ENCODE data around the gene SPATA3. TPM values are rescaled to one million over a fixed set of nuclear protein-coding genes. Genes with fewer than 3 reads are reported as not detected.

Gene SPATA3
- polyA plus RNA-seq, 2 of the 4 experiments (the other 2 are of a cell fraction) = not detected

DNA sequence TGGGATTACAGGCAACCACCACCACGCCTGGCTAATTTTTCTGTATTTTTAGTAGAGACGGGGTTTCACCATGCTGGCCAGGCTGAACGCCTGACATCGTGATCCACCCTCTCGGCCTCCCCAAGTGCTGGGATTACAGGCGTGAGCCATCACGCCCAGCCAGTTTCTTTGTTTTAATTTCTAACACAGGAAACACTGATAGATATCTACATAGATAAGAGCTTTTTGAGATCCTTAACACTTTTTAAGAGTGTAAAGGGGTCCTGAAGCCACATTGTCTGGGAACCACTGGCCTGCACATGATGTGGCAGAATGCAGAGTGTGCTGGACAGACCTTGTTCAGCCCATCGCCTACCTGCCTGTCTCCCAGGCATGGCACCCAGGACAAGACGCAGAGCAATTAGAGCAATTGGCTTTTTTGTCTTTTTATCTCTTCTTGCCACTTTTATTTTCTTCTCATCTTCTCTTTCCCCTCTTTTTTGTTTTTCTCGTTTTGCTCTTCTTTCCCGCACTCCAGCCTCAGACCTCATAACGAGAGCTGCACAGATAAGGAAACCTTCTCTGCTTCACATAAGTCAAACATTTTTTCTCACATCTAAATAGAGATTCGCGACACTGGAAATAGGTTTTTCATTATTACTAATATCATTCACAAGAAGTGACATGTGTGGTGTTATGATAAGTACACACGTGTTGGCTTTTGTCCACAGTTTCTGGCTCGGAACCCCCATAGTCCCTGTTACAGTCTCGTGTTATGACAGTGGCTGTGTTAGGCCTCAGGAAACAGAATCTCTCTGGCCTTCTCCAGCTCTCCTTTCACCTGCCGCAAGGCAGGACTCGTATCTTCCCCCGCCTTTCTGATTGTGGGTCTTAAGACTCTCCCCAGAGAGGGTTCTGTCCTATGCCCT lies 45.7 kb upstream of the SPATA3 start:
- POLR2A ChIA-PET = no interaction called here
- no peak overlapping the region for H3K27ac ChIP-seq
- H3K4me1 ChIP-seq = no peaks in the 10 kb centered on the region
- H3K9me3 ChIP-seq = no peaks in the 10 kb centered on the region
- FAIRE-seq = no peak
- TF ChIP-seq, protein P1, sequence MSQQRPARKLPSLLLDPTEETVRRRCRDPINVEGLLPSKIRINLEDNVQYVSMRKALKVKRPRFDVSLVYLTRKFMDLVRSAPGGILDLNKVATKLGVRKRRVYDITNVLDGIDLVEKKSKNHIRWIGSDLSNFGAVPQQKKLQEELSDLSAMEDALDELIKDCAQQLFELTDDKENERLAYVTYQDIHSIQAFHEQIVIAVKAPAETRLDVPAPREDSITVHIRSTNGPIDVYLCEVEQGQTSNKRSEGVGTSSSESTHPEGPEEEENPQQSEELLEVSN (IDR thresholded peaks at IDR 0.05; ENCODE audit: borderline replicate concordance, low read depth) = no peak
- TF ChIP-seq SMC3 (IDR thresholded peaks at IDR 0.05) (no peak), RNF2 (IDR thresholded peaks at IDR 0.05; ENCODE audit: borderline replicate concordance, low read depth) (no peak), BHLHE40 (IDR thresholded peaks at IDR 0.05; ENCODE audit: low read depth, low read length) (no peak), HEYL (CRISPR knock-in tag; IDR thresholded peaks at IDR 0.05) (no peak)
- WGBS (ENCODE audit: missing lambda C conversion rate) = 86% methylated on average over 20 of the region's 20 CpGs
- H3K4me2 ChIP-seq = no peak overlapping the region
- DNase-seq (ENCODE audit: low read depth in 1 of 2, low spot score in 1 of 2) = no peak
- CTCF ChIA-PET = interaction anchor here (0.5 to 1.2 kb wide), 3 partner anchors 29 to 1054 kb away, joined by 3 read pairs; no protein-coding TSS in a partner anchor
- no peak overlapping the region for H3K4me3 ChIP-seq
- ATAC-seq = no peak

DNA sequence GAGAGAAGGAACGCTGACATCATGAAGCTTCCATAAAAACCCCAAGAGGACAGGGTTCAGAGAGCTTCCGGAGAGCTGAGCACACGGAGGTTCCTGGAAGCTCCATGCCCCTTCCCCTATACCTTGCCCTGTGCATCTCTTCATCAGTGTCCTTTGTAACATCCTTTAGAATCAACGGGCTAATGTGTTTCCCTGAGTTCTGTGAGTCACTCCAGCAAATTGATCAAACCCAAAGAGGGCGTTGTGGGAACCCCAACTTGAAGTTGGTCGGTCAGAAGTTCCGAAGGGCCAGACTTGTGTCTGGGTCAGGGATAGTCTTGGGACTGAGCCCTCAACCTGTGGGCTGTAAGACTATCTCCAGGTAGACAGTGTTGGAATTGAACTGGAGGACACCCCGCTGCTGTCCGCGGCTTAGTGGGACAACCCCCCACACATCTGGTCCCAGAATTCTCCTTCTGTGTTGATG lies 45.0 kb upstream of the SPATA3 start:
- CTCF ChIA-PET = interaction anchor here (0.5 to 1.2 kb wide), 3 partner anchors 30 to 1054 kb away, joined by 3 read pairs; no protein-coding TSS in a partner anchor

DNA sequence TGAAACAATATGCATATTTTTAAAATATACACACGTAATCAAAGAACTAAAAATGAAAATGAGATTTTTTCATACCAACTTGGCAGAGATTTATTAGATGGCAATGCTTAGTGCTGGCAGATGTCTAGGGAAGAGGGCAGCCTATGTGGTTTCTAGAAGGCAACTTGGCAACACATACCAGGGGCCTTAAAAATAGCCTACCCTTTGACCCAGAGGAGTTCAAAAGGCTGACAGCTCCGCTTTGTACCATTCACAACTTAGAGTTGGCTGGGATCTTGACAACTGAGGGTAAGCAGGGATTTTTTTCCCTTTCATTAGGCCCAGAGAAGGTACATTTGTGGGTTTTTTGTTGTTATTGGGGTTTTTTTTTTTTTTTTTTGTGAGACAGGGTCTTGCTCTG lies 44.5 kb upstream of the SPATA3 start:
- 91% methylated on average over 2 of the region's 2 CpGs for WGBS (ENCODE audit: missing lambda C conversion rate)

More for the DNA sequence above, 45.0 kb upstream of the SPATA3 start:
- no peak for TF ChIP-seq SREBF2 (IDR thresholded peaks at IDR 0.05)
- no peak for TF ChIP-seq CEBPB (IDR thresholded peaks at IDR 0.05)
- TF ChIP-seq ESRRA (IDR thresholded peaks at IDR 0.05; ENCODE audit: borderline replicate concordance, low read length) = no peak
- TF ChIP-seq PHF8 (IDR thresholded peaks at IDR 0.05; ENCODE audit: borderline replicate concordance, low read depth) = no peak
- TF ChIP-seq HEYL (CRISPR knock-in tag; IDR thresholded peaks at IDR 0.05) = no peak
- no peak for TF ChIP-seq POLR2A (IDR thresholded peaks at IDR 0.05; ENCODE audit: low read length)
- TF ChIP-seq, protein P2, sequence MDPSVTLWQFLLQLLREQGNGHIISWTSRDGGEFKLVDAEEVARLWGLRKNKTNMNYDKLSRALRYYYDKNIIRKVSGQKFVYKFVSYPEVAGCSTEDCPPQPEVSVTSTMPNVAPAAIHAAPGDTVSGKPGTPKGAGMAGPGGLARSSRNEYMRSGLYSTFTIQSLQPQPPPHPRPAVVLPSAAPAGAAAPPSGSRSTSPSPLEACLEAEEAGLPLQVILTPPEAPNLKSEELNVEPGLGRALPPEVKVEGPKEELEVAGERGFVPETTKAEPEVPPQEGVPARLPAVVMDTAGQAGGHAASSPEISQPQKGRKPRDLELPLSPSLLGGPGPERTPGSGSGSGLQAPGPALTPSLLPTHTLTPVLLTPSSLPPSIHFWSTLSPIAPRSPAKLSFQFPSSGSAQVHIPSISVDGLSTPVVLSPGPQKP (IDR thresholded peaks at IDR 0.05; ENCODE audit: low read depth, low read length) = no peak
- no peak for TF ChIP-seq NFE2L2 (conservative IDR thresholded peaks at IDR 0.05; ENCODE audit: low read length)
- no peak for TF ChIP-seq CHD2 (IDR thresholded peaks at IDR 0.05; ENCODE audit: low read length, partially characterized antibody)
- no peak for TF ChIP-seq KDM5A (IDR thresholded peaks at IDR 0.05)
- TF ChIP-seq NR3C1 (IDR thresholded peaks at IDR 0.05) = no peak
- no peaks in the 10 kb centered on the region for H3K9me3 ChIP-seq
- H3K27ac ChIP-seq = no peak overlapping the region
- POLR2A ChIA-PET = no interaction called here
- DNase-seq (ENCODE audit: low read depth in 1 of 2, low spot score in 1 of 2) (no peak), ATAC-seq (no peak), FAIRE-seq (no peak)
- H3K4me2 ChIP-seq = no peak overlapping the region
- WGBS (ENCODE audit: missing lambda C conversion rate) = 80% methylated on average over 10 of the region's 10 CpGs
- no peaks in the 10 kb centered on the region for H3K4me1 ChIP-seq
- no peak overlapping the region for H3K4me3 ChIP-seq

More for the DNA sequence above, 44.5 kb upstream of the SPATA3 start:
- ChIA-PET CTCF (interaction anchor here (1.2 to 1.6 kb wide), 4 partner anchors 30 to 49 kb away, joined by 3 to 10 read pairs (median 3); no protein-coding TSS in a partner anchor), POLR2A (no interaction called here)
- no peak overlapping the region for H3K4me3 ChIP-seq
- DNase-seq (ENCODE audit: low read depth in 1 of 2, low spot score in 1 of 2) = no peak
- no peak for ATAC-seq
- no peak for FAIRE-seq
- H3K27ac ChIP-seq = no peak overlapping the region
- no peak overlapping the region for H3K4me2 ChIP-seq
- no peaks in the 10 kb centered on the region for H3K4me1 ChIP-seq
- no peaks in the 10 kb centered on the region for H3K9me3 ChIP-seq
- no peak for TF ChIP-seq NR3C1 (IDR thresholded peaks at IDR 0.05)
- no peak for TF ChIP-seq HOXB13 (CRISPR knock-in tag; IDR thresholded peaks at IDR 0.05; ENCODE audit: low read depth)
